Measurements from ENCODE around the gene NPLOC4. TPM values are rescaled to one million over a fixed set of nuclear protein-coding genes. Genes with fewer than 3 reads are reported as not detected.
"Not testable (repeated sequence)": the region's sequence is repeated elsewhere in the genome, so short reads cannot be mapped to it uniquely, and the experiment has no call there.

Gene NPLOC4
- total RNA-seq, 1 donor from 2014 or later, result 87.5 TPM

GRCh38 chr17:81675515-81676221 is 38.8 kb upstream of the NPLOC4 start:
- H3K4me3 ChIP-seq; H3K27ac ChIP-seq (replicated peaks); H3K27me3 ChIP-seq (ENCODE audit: low read depth); intact Hi-C loops (cut with micrococcal nuclease); H3K4me1 ChIP-seq; H3K9me3 ChIP-seq (replicated peaks); DNase-seq: not testable (repeated sequence)
- TF ChIP-seq CTCF (IDR thresholded peaks at IDR 0.05; ENCODE audit: borderline replicate concordance), result peak; percentile 65
- peaks cover 34% of the 10 kb centered on the region for H3K36me3 ChIP-seq

- no peak overlapping the region for H3K27ac ChIP-seq (replicated peaks)
- H3K36me3 ChIP-seq, result peaks cover 51% of the 10 kb centered on the region
- intact Hi-C loops (cut with micrococcal nuclease), result no loop called here
- no peak overlapping the region for H3K4me3 ChIP-seq
- H3K9me3 ChIP-seq (replicated peaks), result no peaks in the 10 kb centered on the region
- DNase-seq, result no peak
- H3K4me1 ChIP-seq, result no peaks in the 10 kb centered on the region
- TF ChIP-seq CTCF (IDR thresholded peaks at IDR 0.05; ENCODE audit: borderline replicate concordance), result no peak
- no peaks in the 10 kb centered on the region for H3K27me3 ChIP-seq (ENCODE audit: low read depth)
Observed at GRCh38 chr17:81673561-81674258, 36.8 kb upstream of the NPLOC4 start.

GRCh38 chr17:81672954-81673353 is 36.0 kb upstream of the NPLOC4 start:
- DNase-seq, result no peak
- peaks cover 55% of the 10 kb centered on the region for H3K36me3 ChIP-seq
- H3K27ac ChIP-seq (replicated peaks), result no peak overlapping the region
- intact Hi-C loops (cut with micrococcal nuclease), result no loop called here
- H3K27me3 ChIP-seq (ENCODE audit: low read depth), result no peaks in the 10 kb centered on the region
- no peak for TF ChIP-seq CTCF (IDR thresholded peaks at IDR 0.05; ENCODE audit: borderline replicate concordance)
- H3K4me3 ChIP-seq, result no peak overlapping the region
- H3K4me1 ChIP-seq, result peaks cover 5% of the 10 kb centered on the region
- H3K9me3 ChIP-seq (replicated peaks), result no peaks in the 10 kb centered on the region

GRCh38 chr17:81672504-81672903 is 35.6 kb upstream of the NPLOC4 start:
- H3K4me1 ChIP-seq, result peaks cover 10% of the 10 kb centered on the region
- no peak overlapping the region for H3K4me3 ChIP-seq
- peaks cover 55% of the 10 kb centered on the region for H3K36me3 ChIP-seq
- intact Hi-C loops (cut with micrococcal nuclease), result no loop called here
- no peaks in the 10 kb centered on the region for H3K9me3 ChIP-seq (replicated peaks)
- no peaks in the 10 kb centered on the region for H3K27me3 ChIP-seq (ENCODE audit: low read depth)
- no peak for TF ChIP-seq CTCF (IDR thresholded peaks at IDR 0.05; ENCODE audit: borderline replicate concordance)
- DNase-seq, result no peak
- no peak overlapping the region for H3K27ac ChIP-seq (replicated peaks)

- no peaks in the 10 kb centered on the region for H3K9me3 ChIP-seq (replicated peaks)
- intact Hi-C loops (cut with micrococcal nuclease), result no loop called here
- no peaks in the 10 kb centered on the region for H3K27me3 ChIP-seq (ENCODE audit: low read depth)
- no peak for DNase-seq
- TF ChIP-seq CTCF (IDR thresholded peaks at IDR 0.05; ENCODE audit: borderline replicate concordance), result no peak
- peak overlapping the region; percentile 95 for H3K4me3 ChIP-seq
- peaks cover 47% of the 10 kb centered on the region for H3K36me3 ChIP-seq
- H3K27ac ChIP-seq (replicated peaks), result no peak overlapping the region
- peaks cover 34% of the 10 kb centered on the region for H3K4me1 ChIP-seq
Observed at GRCh38 chr17:81667754-81668153, 30.8 kb upstream of the NPLOC4 start.
